Daoy (cell line): ENCODE results near the gene RAPGEF5. TPM values are rescaled to one million over a fixed set of nuclear protein-coding genes. Genes with fewer than 3 reads are reported as not detected.

Experiments
- DNase-seq: peaks from one replicate; pipeline ENCODE4 v3.0.0-alpha.2; 2015; ENCODE audit warnings: low read depth
- total RNA-seq: library from RNA; depleted of rRNA; stranded (reverse); fragments of >200 nt; shearing (Covaris generic); gene quantifications from 2 replicates; pipeline ENCODE4 v1.2.3, GENCODE V29; 2014

The RAPGEF5 gene
- total RNA-seq, 1 experiment from 2014 or later, result 1.8 TPM

GRCh38 chr7:22268884-22269421 is 88.0 kb downstream of the RAPGEF5 start:
- DNase-seq, result no peak

GRCh38 chr7:22267930-22268615 is 88.9 kb downstream of the RAPGEF5 start:
- no peak for DNase-seq

GRCh38 chr7:22262538-22262937 is 94.4 kb downstream of the RAPGEF5 start:
- DNase-seq, result no peak

GRCh38 chr7:22256541-22257096 is 100.3 kb downstream of the RAPGEF5 start:
- DNase-seq, result no peak

- no peak for DNase-seq
These were observed 101.1 kb downstream of the RAPGEF5 start for GRCh38 chr7:22255834-22256233.

- DNase-seq, result no peak
These were observed 101.6 kb downstream of the RAPGEF5 start for GRCh38 chr7:22255342-22255741.

GRCh38 chr7:22252936-22253536 is 103.9 kb downstream of the RAPGEF5 start:
- DNase-seq, result no peak

GRCh38 chr7:22252016-22252415 is 104.9 kb downstream of the RAPGEF5 start:
- no peak for DNase-seq

GRCh38 chr7:22251281-22251680 is 105.7 kb downstream of the RAPGEF5 start:
- no peak for DNase-seq

- no peak for DNase-seq
These were observed 106.6 kb downstream of the RAPGEF5 start for GRCh38 chr7:22250390-22250789.

GRCh38 chr7:22248111-22248809 is 108.7 kb downstream of the RAPGEF5 start:
- DNase-seq, result no peak

GRCh38 chr7:22241805-22242390 is 115.1 kb downstream of the RAPGEF5 start:
- no peak for DNase-seq

- no peak for DNase-seq
These were observed 115.9 kb downstream of the RAPGEF5 start for GRCh38 chr7:22240904-22241571.

- DNase-seq, result peak; percentile 50
These were observed 118.3 kb downstream of the RAPGEF5 start for GRCh38 chr7:22238354-22239311.

- DNase-seq, result no peak
These were observed 121.8 kb downstream of the RAPGEF5 start for GRCh38 chr7:22235134-22235533.

GRCh38 chr7:22234227-22234626 is 122.7 kb downstream of the RAPGEF5 start:
- DNase-seq, result no peak

- no peak for DNase-seq
These were observed 125.1 kb downstream of the RAPGEF5 start for GRCh38 chr7:22231806-22232205.

GRCh38 chr7:22231141-22231540 is 125.8 kb downstream of the RAPGEF5 start:
- DNase-seq, result no peak

- DNase-seq, result no peak
These were observed 126.7 kb downstream of the RAPGEF5 start for GRCh38 chr7:22230238-22230637.

GRCh38 chr7:22229148-22229547 is 127.8 kb downstream of the RAPGEF5 start:
- no peak for DNase-seq
